GM19455 (cell line): ENCODE data around the gene NDOR1.

ENCODE experiments used
- ATAC-seq: cut with Tn5 transposase; IDR thresholded peaks from one replicate; pipeline ENCODE4 v1.9.1; 2021; ENCODE audit not compliant: unreplicated experiment

NDOR1 gene

DNA sequence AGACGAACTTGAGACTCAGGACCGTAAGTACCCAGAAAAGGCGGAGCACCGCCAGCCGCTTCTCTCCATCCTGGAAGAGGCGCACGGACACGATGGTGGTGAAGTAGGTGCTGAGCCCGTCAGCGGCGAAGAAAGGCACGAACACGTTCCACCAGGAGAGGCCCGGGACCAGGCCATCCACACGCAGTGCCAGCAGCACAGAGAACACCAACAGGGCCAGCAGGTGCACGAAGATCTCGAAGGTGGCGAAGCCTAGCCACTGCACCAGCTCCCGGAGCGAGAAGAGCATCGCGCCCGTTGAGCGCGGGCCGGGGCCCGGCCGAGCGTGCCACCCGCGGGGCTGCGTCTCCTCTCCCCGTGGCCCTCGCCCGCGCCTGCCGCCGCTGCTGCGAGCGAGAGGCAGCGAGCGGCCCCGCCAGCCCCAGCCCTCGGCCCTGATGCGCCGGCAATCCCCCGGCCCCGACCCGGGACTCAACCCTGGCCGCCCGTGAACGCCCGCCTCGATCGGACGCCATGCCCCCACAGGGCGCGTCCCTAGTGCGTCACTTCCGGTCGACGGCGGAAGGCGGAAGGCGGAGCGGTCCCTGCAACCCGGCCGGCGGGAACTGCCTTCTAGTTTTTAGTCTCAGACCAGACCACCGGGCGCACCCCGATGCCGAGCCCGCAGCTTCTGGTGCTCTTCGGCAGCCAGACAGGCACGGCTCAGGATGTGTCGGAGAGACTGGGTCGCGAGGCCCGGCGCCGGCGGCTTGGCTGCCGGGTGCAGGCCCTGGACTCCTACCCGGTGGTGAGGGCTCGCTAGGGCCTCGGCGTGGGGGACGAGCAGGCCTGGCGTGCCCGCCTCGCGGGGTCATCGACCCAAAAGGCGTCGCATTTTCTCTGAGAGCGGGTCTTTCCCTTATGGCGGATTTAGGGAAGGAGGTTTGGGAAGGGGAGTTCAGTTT is at the start of gene NDOR1, which contains the start of gene TMEM203:
Gene NDOR1, plus strand, starts transcription at position 575 of the 944 bp plus-strand sequence. Its CDS starts 78 bp downstream, at position 653.
Gene TMEM203, minus strand, starts transcription at position 523 of the 944 bp plus-strand sequence. Its CDS starts 234 bp downstream, at position 289.
- ATAC-seq, result peak; percentile 31

DNA sequence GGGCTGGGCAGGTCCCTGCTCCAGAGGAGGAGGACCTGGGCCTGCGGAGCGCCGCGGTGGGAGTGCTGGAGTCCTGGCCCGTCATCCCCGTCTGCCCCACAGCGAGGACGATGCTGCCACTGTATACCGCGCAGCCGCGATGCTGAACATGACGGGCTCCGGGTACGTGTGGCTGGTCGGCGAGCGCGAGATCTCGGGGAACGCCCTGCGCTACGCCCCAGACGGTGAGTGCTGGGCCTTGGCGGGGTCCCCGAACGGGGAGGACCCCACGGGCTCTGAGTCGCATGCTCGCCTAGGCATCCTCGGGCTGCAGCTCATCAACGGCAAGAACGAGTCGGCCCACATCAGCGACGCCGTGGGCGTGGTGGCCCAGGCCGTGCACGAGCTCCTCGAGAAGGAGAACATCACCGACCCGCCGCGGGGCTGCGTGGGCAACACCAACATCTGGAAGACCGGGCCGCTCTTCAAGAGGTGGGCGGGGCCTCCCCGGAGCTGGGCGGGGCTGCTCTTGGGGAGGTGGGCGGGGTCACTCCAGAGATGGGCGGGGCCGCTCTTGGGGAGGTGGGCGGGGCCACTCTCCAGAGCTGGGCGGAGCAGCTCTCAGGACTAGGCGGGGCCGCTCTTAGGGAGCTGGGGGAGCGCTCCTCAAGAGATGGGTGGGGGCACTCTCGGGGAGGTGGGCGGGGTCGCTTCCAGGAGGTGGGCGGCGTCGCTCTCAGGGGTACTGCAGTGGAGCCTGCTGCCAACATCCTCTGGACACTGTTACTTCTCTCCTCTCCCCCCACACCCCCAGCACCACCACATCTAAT is 48.7 kb upstream of the NDOR1 start:
- no peak for ATAC-seq

DNA sequence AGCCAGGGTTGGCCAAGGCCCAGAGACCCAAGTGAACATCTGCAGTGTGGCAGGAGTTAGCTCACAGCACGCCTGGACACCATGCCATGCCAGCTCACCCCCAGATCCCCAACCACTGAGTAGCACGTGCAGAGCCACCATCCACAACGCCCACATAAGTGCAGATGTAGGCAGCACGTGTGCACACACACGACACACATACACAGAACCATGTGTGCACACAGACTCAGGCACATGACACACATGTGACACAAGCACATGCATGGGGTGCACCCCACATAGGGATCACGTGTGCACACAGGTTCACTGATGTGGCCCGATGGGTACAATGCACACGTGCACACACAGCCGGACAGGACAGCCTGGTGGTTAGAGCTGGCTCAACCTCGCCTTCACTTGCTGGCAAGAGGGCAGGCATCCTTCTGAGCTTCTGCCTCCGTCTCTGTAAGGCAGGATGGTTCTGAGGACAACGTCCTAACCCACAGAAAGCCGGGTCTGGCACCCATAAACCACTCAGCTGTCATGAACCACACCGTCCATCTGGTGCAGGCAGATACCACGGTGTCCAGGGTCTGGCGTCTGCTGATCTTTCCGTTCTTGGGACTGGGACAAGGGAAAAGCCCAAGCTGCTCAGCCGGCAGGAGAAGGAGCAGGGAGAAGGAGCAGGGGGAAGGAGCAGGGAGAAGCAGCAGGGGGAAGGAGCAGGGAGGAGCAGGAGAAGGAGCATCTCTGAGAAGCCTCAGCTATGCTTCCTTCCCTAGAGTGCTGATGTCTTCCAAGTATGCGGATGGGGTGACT is 47.7 kb upstream of the NDOR1 start:
- ATAC-seq, result no peak

DNA sequence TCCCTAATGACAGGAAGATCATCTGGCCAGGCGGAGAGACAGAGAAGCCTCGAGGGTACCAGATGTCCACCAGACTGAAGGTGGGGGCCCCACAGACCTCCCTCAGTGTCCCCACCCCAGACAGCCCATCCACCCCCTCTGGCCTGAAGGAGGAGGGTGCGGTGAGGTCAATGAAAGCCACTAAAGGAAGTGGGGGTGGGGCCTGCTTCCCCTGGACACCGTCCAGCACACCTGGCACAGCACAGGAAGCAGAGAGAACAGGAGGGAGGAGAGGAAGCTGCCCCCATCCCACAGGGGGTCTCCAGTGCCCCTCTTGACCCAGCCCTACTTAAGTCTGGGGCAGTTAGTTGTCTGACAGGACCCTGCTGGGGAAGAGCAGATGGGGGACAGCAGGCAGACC is 46.9 kb upstream of the NDOR1 start:
- ATAC-seq, result no peak

DNA sequence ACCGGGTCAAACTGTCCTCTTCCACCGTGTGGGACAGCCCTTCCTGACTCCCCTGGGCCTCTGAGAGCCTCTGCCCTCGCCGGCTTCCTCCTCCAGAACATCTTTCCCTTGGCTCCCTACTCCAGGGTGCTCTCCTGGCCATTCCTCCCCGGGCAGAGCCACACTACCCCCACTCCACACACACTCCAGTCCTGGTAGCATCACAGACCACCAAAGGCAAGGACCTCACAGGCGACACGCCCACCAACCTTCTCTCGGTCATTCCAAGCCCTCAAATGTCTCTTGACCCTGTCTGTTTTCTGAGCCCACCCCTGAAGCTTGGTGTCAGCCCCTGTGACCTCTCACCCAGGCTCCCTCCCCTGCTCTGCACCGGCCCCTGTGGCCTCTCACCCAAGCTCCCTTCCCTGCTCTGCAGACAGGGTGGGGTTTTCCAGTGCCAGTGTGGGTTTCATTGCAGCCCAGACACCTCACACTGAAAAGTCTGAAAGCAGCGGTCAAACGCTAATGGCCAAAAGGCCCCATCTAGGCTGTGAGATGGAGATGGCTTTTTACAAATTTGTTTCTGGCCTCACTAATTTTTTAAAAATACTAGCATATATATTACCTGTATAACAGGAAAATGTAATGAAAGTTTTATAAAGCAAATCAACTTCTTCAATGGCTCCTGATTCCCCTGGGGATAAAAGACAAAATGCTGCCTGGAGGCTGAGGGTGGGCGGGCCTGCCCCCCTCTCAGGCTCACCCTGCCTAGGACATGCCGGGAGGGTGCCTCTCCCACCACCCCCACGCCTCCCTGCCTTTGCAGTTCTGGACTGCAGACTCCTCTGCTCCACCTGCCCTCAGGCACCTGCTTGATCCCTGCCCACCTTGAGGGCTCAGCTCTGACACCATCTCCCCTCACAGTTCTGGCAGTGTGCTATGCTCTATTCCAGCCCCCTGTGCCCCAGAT is 46.1 kb upstream of the NDOR1 start:
- no peak for ATAC-seq

DNA sequence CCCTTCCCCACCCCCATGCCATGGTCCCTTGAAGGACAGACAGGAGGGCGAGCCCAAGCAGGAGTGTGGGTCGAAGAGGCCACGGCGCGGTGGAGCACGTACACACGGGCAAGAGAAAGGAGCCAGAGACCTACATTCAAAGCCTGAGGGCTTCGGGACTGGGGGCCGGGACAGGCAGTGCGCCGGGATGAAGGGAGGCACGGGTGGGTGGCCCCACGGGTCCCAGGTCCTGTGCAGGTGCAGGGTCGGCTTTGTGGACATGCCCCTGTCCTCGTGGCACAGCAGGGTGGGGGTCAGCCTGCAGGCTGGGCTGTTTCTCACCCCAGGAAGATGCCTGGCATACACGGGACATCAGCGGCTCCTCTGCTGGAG is 45.5 kb upstream of the NDOR1 start:
- no peak for ATAC-seq

DNA sequence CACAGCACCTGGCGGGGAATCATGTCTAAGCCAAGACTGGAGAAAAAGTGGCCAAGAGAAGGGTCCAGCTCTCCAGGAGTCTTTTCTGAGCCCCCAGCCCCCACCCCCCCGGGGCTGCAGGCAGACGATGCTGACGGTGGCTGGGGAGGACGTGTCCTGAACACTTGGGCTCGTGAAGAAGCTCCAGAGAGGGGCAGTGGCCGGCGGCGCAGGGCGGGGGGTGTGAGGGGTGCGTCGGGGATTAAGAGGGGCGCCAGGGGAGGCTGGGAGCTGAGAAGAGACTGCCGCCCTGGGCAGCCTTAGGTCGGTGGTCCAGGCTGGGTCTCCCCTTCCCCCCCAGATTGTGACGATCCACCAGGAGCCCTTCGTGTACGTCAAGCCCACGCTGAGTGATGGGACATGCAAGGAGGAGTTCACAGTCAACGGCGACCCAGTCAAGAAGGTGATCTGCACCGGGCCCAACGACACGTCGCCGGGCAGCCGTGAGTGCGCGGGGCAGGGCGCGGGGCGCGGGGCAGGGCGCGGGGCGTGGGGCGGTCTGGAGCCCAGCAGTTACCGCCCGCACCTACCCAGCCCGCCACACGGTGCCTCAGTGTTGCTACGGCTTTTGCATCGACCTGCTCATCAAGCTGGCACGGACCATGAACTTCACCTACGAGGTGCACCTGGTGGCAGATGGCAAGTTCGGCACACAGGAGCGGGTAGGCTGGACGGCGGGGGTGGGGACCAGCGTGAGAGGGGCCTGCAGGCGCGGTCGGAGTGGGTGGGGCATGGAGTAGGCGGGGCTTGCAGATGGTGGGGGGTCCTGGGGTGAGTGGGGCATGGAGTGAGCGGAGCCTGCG is 44.6 kb upstream of the NDOR1 start:
- ATAC-seq, result no peak

DNA sequence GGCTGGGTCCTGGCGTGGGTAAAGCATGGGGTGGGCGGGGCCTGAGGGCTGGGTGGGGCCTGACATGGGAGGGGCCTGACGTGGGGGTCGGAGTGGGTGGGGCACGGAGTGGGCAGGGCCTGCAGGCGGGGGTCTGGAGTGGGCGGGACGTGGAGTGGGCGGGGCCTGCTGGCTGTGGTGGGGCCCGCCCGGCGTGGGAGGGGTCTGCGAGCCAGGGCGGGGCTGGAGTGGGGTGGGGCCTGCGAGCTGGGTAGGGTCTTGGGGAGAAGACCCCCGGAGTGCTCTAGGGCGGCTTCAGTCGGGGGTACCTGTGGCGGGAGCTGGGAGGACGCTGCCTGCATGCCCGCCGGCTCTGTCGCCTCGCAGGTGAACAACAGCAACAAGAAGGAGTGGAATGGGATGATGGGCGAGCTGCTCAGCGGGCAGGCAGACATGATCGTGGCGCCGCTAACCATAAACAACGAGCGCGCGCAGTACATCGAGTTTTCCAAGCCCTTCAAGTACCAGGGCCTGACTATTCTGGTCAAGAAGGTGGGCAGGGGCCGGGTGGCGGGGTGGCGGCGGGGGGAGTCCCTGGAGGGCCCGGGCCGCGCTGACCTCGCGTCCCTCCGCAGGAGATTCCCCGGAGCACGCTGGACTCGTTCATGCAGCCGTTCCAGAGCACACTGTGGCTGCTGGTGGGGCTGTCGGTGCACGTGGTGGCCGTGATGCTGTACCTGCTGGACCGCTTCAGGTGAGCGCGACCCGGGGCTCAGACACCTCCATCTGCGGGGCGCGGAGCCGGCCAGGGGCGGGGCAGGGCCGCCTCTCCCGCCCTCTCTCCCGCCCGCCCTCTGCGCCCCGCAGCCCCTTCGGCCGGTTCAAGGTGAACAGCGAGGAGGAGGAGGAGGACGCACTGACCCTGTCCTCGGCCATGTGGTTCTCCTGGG is 43.7 kb upstream of the NDOR1 start:
- no peak for ATAC-seq

DNA sequence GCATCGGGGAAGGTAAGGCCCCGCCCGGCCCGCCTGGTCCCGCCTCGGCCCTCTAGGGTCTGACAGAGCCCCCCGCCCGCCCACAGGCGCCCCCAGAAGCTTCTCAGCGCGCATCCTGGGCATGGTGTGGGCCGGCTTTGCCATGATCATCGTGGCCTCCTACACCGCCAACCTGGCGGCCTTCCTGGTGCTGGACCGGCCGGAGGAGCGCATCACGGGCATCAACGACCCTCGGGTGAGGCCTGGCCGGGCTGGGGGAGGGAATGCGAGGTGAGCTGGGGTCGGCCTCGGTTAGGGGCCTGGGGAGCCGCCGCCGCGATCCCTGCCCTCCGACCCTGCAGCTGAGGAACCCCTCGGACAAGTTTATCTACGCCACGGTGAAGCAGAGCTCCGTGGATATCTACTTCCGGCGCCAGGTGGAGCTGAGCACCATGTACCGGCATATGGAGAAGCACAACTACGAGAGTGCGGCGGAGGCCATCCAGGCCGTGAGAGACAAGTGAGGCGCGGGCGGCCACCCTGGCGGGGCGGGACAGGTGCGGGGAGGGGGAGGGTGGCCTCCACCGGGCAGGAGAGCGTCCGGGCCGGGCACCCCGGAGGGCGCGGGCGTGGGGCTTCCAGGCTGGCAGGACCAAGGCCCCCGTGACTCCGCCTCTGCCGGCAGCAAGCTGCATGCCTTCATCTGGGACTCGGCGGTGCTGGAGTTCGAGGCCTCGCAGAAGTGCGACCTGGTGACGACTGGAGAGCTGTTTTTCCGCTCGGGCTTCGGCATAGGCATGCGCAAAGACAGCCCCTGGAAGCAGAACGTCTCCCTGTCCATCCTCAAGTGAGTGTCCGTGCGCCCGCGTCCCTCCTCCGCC is 42.8 kb upstream of the NDOR1 start:
- no peak for ATAC-seq

DNA sequence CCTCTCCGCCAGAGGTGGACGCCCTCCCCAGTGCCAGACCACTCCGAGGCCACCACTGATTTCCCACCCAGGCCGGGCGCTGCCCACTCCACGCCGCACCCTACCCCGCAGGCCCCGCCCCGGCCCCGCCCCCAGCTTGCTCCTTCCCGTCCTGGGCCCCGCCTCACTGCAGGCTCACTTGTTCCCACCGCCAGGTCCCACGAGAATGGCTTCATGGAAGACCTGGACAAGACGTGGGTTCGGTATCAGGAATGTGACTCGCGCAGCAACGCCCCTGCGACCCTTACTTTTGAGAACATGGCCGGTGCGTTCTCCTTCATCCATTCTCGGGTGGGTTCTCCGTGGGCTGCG is 42.2 kb upstream of the NDOR1 start:
- ATAC-seq, result no peak

DNA sequence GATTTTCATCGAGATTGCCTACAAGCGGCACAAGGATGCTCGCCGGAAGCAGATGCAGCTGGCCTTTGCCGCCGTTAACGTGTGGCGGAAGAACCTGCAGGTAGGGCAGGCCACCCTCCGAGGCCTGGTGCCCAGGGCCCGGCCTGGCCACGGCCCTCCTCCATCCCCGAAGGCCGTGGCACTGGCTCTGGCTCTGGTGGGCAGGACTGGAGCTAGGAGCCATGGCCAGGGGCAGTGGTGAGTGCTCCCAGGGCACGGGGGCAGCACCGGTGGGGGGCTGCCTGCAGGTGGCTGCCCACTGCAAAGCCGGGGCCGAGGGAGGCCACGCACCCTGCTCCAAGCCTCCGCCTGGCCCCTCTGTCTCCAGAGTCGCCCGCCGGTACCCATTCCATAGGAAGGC is 41.7 kb upstream of the NDOR1 start:
- ATAC-seq, result no peak

DNA sequence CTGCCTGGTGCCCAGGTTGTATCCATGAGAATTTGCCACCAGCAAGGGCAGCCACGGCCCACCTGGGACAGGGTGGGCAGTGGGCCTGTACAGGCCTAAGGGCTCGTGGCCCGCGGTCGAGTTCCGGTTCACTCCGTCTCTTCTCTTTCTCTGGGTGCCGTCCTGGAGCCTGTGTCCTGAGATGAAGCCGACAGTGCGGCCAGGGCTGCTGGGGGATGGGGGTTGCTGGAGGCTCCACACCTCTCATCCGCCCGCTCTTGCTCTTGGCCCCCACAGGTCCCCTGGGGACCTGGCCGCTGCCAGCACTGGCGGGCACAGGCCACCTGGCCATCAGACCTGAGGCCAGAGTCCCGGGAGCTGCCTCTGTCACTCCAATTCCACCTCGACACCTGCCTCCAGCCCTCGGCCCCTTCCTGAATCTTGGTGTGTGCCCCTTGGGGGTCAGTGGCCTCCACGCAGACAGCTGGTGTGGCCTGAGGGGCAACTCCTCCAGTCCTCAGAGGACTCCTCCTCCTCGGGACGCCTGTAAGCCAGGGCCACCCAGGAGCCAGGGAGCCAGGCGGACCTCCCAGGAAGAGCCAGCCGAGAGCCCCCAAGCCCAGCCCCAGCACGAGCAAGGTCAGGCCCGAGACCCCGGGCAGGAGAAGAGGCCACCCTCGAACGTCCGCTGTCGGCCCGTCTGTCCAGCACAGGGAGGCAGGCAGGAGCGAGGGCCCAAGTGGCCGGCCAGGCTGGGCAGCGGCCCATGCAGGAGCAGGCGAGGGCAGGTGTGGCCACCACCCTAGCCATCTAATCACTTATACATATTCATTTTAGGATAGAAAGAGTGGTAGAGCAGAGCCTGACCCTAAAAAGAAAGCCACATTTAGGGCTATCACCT is 40.9 kb upstream of the NDOR1 start:
- ATAC-seq, result no peak

DNA sequence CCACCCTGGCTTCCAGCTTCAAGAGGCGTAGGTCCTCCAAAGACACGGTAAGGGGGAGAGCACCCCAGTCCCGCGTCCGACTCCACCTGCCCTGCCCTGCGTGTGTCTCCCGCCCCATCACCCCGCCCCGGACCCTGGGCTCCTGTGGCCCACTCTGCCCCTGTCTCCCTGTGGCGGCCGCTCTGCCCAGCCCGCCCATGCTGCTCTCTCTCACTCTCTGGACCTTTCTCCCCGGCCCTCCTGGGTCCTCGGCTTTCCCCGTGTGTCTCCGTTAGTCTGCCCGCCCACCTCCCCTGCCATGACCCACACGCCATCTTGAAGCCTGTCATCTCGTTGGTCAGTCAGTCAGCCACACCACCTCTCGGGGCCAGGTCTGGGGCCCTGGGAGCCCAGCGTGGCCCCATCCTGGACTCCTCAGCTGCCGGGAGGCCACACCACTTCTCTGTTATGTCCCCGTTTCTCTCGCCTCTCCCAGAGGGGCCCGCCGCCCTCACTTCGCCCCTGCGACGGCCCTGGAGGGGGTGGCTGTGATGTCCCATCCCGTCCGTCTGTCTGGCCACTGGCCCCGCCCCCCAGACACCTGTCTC is 40.2 kb upstream of the NDOR1 start:
- ATAC-seq, result no peak

DNA sequence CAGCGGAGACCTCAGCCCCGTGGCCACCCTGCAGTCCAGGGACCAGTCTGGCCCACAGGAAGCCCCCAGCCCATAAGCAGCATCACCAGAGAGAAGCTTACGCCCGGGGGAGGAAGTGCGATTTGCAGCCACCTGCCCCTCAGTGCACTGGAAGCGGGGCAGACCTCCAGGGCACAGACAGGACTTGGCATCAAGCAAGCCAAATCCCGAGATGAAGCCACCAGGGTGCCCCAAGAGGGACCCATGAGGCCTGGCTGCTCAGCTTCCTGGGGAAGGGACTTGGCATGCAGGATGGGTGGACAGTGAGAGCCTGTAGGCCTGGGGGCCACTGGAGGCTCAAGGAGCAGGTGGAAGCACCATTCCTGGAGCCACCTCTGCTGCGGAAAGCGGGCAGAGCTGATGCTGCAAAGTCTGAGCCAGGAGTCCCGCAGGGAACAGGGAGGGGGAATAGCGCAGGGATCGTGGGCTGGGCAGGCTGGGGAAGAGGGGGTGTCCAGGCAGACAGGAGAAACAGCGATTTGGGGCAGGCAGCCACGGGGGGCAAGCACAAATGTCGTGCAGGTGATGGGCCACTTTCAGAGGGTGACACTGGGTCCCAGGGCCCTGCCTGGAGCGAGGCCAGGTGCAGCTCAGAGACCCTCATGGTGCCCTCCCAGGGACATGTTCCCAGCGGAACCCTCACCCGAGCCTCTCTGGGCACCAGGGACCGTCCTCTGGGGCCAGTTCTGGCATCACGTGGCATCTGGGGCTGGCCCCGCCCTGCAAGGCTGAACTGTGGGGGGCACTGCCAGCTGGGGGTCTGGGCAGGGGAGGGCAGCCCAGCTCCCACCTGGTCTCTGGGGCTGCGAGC is 38.9 kb upstream of the NDOR1 start:
- ATAC-seq, result no peak

DNA sequence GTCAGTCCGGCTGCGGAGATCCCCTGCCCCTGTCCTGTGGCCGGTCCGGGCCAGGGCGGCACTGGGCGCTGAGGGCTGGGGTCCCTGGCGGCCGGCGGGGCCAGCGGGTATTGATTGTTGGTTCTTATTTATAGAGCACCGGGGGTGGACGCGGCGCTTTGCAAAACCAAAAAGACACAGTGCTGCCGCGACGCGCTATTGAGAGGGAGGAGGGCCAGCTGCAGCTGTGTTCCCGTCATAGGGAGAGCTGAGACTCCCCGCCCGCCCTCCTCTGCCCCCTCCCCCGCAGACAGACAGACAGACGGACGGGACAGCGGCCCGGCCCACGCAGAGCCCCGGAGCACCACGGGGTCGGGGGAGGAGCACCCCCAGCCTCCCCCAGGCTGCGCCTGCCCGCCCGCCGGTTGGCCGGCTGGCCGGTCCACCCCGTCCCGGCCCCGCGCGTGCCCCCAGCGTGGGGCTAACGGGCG is 38.2 kb upstream of the NDOR1 start:
- no peak for ATAC-seq
